K562 (cell line): ENCODE results near the gene LENEP. TPM values are rescaled to one million over a fixed set of nuclear protein-coding genes. Genes with fewer than 3 reads are reported as not detected.

Source experiments
- CHD2 ChIP-seq: IDR thresholded peaks from 2 replicates; pipeline ENCODE4 v1.6.1; 2011; ENCODE audit warnings: low read depth, low read length
- CSDE1 ChIP-seq, 2 experiments: fragments of 450-650 bp; IDR thresholded peaks; 2 replicates each; pipeline ENCODE4 v1.6.1; 2016; ENCODE audit warnings: mild to moderate bottlenecking in 1 of 2
- DPF2 ChIP-seq: fragments of 450-650 bp; IDR thresholded peaks from 2 replicates; pipeline ENCODE4 v1.6.1; 2016
- EP400 ChIP-seq: fragments of 450-650 bp; IDR thresholded peaks from 2 replicates; pipeline ENCODE4 v1.6.1; 2017; ENCODE audit warnings: antibody characterized with exemption, mild to moderate bottlenecking, moderate library complexity
- GATAD2A ChIP-seq: fragments of 450-650 bp; IDR thresholded peaks from 2 replicates; pipeline ENCODE4 v1.6.1; 2017
- HLTF ChIP-seq: fragments of 450-650 bp; IDR thresholded peaks from 2 replicates; pipeline ENCODE4 v1.6.1; 2016
- KAT8 ChIP-seq: fragments of 450-650 bp; IDR thresholded peaks from 2 replicates; pipeline ENCODE4 v1.6.1; 2016; ENCODE audit warnings: low read depth, mild to moderate bottlenecking
- MAFK ChIP-seq: IDR thresholded peaks from 2 replicates; pipeline ENCODE4 v1.6.1; 2011; ENCODE audit warnings: low read length, improper control_type of control experiment
- MAZ ChIP-seq, 2 experiments: fragments of 450-650 bp in 1 of 2; sonication (generic) in 1 of 2; formaldehyde crosslinking; IDR thresholded peaks in 1 of 2; conservative IDR thresholded peaks in 1 of 2; 2 replicates each; pipeline versions ENCODE4 v1.4.0 to v1.5.0; 2020; ENCODE audit warnings: mild to moderate bottlenecking in 1 of 2, missing genetic modification reagents in 1 of 2
- NR2C2 ChIP-seq, 2 experiments: fragments of 200-800 bp in 1 of 2; sonication (Bioruptor generic) in 1 of 2; sonication (generic) in 1 of 2; formaldehyde crosslinking in 1 of 2; IDR thresholded peaks; 2 replicates each; pipeline versions ENCODE4 v1.6.1 to v1.8.0; 2016 to 2022; ENCODE audit warnings: mild to moderate bottlenecking in 1 of 2, missing compliant biosample characterization in 1 of 2, missing genetic modification characterization in 1 of 2, missing genetic modification reagents in 1 of 2
- RAD21 ChIP-seq, 2 experiments: fragments of 250-450 bp in 1 of 2; fragments of 450-650 bp in 1 of 2; sonication (Bioruptor Pico) in 1 of 2; formaldehyde crosslinking in 1 of 2; IDR thresholded peaks in 1 of 2; conservative IDR thresholded peaks in 1 of 2; 2 replicates each; pipeline versions ENCODE4 v1.4.0 to v1.8.0; 2020 to 2022; ENCODE audit warnings: mild to moderate bottlenecking in 2 of 2, moderate library complexity in 1 of 2
- RBM34 ChIP-seq: fragments of 200-400 bp; formaldehyde crosslinking; IDR thresholded peaks from 2 replicates; pipeline ENCODE4 v1.6.1; 2018; ENCODE audit warnings: low read length, borderline replicate concordance; ENCODE audit not compliant: insufficient read depth
- SRSF9 ChIP-seq: fragments of 200-400 bp; formaldehyde crosslinking; IDR thresholded peaks from 2 replicates; pipeline ENCODE4 v1.6.1; 2017; ENCODE audit warnings: low read depth, low read length, borderline replicate concordance
- TBP ChIP-seq: optimal IDR thresholded peaks from 2 replicates; pipeline ENCODE3; 2011; ENCODE audit warnings: low read depth, low read length, improper control_type of control experiment
- TOE1 ChIP-seq, 2 experiments: fragments of 450-650 bp in 1 of 2; sonication (generic) in 1 of 2; formaldehyde crosslinking in 1 of 2; IDR thresholded peaks; 2 replicates each; pipeline versions ENCODE4 v1.7.1 to v1.8.0; 2016 to 2022; ENCODE audit warnings: borderline replicate concordance in 2 of 2, mild to moderate bottlenecking in 2 of 2, antibody characterized with exemption in 1 of 2, inconsistent platforms in 1 of 2, low read depth in 1 of 2, missing genetic modification reagents in 1 of 2, moderate library complexity in 1 of 2
- polyA plus RNA-seq, 8 experiments: library from polyadenylated mRNA; depleted of rRNA in 4 of 8; stranded (reverse) in 5 of 8; unstranded in 3 of 8; fragments of >200 nt; fragmentation: Nextera tagmentation in 2 of 8; fragmentation: Illumina TruSeq in 1 of 8; extraction: Ambion mirVana in 2 of 8; extraction: Trizol in 1 of 8; gene quantifications; 2 replicates each; pipeline versions ENCODE4 v1.2.1 to v1.2.3, GENCODE V29; 2011 to 2014; ENCODE audit warnings: inconsistent platforms in 1 of 8, missing spikeins in 1 of 8
- total RNA-seq, 7 experiments: library from RNA; depleted of rRNA in 6 of 7; stranded (reverse); fragments of >200 nt in 6 of 7; fragmentation: Illumina TruSeq in 2 of 7; extraction: Trizol in 2 of 7; gene quantifications; 2 replicates each; pipeline versions ENCODE4 v1.2.1 to v1.2.3, GENCODE V29; 2011 to 2021; ENCODE audit warnings: low replicate concordance in 1 of 7
- TF ChIP-seq, protein P1 (sequence below): sonication (generic); formaldehyde crosslinking; IDR thresholded peaks from 2 replicates; pipeline ENCODE4 v1.8.0; 2022; ENCODE audit warnings: missing genetic modification reagents, mild to moderate bottlenecking, moderate library complexity, borderline replicate concordance
- TF ChIP-seq, protein P2 (sequence below): fragments of 250-450 bp; sonication (Bioruptor Pico); IDR thresholded peaks from 2 replicates; pipeline ENCODE4 v1.5.0; 2022; ENCODE audit warnings: mild to moderate bottlenecking
- TF ChIP-seq, protein P3 (sequence below): IDR thresholded peaks from 3 replicates; pipeline ENCODE4 v1.6.1; 2011; ENCODE audit warnings: borderline replicate concordance, mild to moderate bottlenecking, moderate library complexity; ENCODE audit not compliant: insufficient read length; ENCODE audit errors: extremely low read depth
- TF ChIP-seq, protein P4 (sequence below), 2 experiments: fragments of 450-650 bp; IDR thresholded peaks; 2 replicates each; pipeline ENCODE4 v1.6.1; 2016

The LENEP gene
- total and polyA plus RNA-seq, 9 of the 15 experiments (the other 6 are each of a cell fraction or from before 2014, with no cell fraction given), result 0.23 to 0.87 (median 0.67) TPM; not detected in 5

DNA sequence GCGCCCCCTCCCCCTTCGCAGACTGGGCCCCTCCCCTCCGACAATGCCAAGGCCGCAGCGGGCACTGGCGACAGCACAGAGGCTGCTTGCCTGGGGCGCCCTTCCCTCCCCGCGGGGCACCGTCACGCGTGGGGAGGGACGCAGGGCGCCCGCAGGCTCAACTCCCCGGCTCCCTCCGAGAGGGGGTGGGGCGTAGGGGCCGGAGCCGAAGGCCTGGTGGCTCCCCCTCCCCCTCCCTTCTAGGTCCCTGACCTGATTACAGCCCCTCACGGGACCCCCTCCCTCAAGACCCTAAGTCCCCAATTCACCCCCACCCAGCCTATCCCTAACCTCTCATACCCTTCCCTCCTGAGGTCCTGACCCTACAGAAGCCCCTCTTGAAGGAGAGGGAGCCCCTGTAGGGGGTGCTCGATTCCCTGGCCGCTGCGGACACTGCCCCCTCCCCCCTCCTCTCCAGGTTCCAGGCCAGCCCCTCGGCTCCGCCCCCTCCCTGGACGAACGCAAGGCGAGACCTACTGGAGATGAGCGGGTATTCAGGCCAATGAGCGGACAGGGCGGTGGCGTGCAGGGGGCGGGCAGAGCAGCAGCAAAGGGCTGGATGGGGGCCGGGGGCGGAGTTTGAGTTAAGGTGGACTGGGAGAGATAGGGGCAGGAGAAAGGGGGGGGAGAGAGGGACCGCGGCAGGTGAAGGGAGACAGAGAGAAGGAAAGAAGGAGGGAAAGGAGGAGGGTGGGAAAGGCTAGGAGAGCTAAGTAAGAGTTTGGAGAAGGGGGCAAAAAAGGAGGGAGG lies 8.5 kb downstream of the LENEP start (continued):
- no peak for TF ChIP-seq RBM34
- peak; percentile 71 for TF ChIP-seq CHD2
- TF ChIP-seq TOE1 (IDR thresholded peaks at IDR 0.05; ENCODE audit: borderline replicate concordance), result peak; percentile 97
- TF ChIP-seq TOE1 (CRISPR knock-in tag; IDR thresholded peaks at IDR 0.05; ENCODE audit: borderline replicate concordance, low read depth), result no peak
- TF ChIP-seq EP400, result peak; percentile 71
- peak; percentile 62 for TF ChIP-seq TBP
- peak; percentile 78; the same call in 1 of the 2 replicates for TF ChIP-seq DPF2
- TF ChIP-seq, protein P1, sequence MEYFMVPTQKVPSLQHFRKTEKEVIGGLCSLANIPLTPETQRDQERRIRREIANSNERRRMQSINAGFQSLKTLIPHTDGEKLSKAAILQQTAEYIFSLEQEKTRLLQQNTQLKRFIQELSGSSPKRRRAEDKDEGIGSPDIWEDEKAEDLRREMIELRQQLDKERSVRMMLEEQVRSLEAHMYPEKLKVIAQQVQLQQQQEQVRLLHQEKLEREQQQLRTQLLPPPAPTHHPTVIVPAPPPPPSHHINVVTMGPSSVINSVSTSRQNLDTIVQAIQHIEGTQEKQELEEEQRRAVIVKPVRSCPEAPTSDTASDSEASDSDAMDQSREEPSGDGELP, result peak; percentile 62; the same call in 1 of the 2 replicates
- TF ChIP-seq HLTF, result peak; percentile 68; the same call in 1 of the 2 replicates
- TF ChIP-seq SRSF9, result no peak
- TF ChIP-seq RAD21 (CRISPR knock-in tag; conservative IDR thresholded peaks at IDR 0.05 in 1 of 2, IDR thresholded peaks at IDR 0.05 in 1 of 2), result peak; percentile 17 to 40; a peak in 2 of 4 replicates
- no peak for TF ChIP-seq CSDE1 (IDR thresholded peaks at IDR 0.05)
- TF ChIP-seq, protein P2, sequence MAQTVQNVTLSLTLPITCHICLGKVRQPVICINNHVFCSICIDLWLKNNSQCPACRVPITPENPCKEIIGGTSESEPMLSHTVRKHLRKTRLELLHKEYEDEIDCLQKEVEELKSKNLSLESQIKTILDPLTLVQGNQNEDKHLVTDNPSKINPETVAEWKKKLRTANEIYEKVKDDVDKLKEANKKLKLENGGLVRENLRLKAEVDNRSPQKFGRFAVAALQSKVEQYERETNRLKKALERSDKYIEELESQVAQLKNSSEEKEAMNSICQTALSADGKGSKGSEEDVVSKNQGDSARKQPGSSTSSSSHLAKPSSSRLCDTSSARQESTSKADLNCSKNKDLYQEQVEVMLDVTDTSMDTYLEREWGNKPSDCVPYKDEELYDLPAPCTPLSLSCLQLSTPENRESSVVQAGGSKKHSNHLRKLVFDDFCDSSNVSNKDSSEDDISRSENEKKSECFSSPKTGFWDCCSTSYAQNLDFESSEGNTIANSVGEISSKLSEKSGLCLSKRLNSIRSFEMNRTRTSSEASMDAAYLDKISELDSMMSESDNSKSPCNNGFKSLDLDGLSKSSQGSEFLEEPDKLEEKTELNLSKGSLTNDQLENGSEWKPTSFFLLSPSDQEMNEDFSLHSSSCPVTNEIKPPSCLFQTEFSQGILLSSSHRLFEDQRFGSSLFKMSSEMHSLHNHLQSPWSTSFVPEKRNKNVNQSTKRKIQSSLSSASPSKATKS (CRISPR knock-in tag), result no peak
- TF ChIP-seq, protein P3, sequence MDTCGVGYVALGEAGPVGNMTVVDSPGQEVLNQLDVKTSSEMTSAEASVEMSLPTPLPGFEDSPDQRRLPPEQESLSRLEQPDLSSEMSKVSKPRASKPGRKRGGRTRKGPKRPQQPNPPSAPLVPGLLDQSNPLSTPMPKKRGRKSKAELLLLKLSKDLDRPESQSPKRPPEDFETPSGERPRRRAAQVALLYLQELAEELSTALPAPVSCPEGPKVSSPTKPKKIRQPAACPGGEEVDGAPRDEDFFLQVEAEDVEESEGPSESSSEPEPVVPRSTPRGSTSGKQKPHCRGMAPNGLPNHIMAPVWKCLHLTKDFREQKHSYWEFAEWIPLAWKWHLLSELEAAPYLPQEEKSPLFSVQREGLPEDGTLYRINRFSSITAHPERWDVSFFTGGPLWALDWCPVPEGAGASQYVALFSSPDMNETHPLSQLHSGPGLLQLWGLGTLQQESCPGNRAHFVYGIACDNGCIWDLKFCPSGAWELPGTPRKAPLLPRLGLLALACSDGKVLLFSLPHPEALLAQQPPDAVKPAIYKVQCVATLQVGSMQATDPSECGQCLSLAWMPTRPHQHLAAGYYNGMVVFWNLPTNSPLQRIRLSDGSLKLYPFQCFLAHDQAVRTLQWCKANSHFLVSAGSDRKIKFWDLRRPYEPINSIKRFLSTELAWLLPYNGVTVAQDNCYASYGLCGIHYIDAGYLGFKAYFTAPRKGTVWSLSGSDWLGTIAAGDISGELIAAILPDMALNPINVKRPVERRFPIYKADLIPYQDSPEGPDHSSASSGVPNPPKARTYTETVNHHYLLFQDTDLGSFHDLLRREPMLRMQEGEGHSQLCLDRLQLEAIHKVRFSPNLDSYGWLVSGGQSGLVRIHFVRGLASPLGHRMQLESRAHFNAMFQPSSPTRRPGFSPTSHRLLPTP, result peak; percentile 38
- TF ChIP-seq MAFK, result 0 out of 2 replicates have a peak, but pooled peaks have one; percentile 14
- TF ChIP-seq GATAD2A, result peak; percentile 99
- no peak for TF ChIP-seq NR2C2 (CRISPR knock-in tag; IDR thresholded peaks at IDR 0.05)
- TF ChIP-seq NR2C2 (tag; IDR thresholded peaks at IDR 0.05), result peak; percentile 26; the same call in 1 of the 2 replicates
- TF ChIP-seq, protein P4, sequence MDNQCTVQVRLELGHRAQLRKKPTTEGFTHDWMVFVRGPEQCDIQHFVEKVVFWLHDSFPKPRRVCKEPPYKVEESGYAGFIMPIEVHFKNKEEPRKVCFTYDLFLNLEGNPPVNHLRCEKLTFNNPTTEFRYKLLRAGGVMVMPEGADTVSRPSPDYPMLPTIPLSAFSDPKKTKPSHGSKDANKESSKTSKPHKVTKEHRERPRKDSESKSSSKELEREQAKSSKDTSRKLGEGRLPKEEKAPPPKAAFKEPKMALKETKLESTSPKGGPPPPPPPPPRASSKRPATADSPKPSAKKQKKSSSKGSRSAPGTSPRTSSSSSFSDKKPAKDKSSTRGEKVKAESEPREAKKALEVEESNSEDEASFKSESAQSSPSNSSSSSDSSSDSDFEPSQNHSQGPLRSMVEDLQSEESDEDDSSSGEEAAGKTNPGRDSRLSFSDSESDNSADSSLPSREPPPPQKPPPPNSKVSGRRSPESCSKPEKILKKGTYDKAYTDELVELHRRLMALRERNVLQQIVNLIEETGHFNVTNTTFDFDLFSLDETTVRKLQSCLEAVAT (IDR thresholded peaks at IDR 0.05), result peak; percentile 91 to 92
- TF ChIP-seq KAT8, result no peak
- peak; percentile 81 to 93 for TF ChIP-seq MAZ (CRISPR knock-in tag; conservative IDR thresholded peaks at IDR 0.05 in 1 of 2, IDR thresholded peaks at IDR 0.05 in 1 of 2)
